Liver (tissue), 9 donors: Measurements from ENCODE around the gene SHC2. TPM values are rescaled to one million over a fixed set of nuclear protein-coding genes. Genes with fewer than 3 reads are reported as not detected.

Source experiments
- DNase-seq: peaks from one replicate; pipeline ENCODE4 v3.0.0-alpha.2; 2017; ENCODE audit warnings: low spot score
- H3K27ac ChIP-seq, 2 donors: one replicate each; pipeline ENCODE4 v1.7.0; 2013; ENCODE audit warnings: inconsistent platforms in 2 of 2, low read length in 2 of 2, control low read depth in 1 of 2, low read depth in 1 of 2, mild to moderate bottlenecking in 1 of 2
- H3K27me3 ChIP-seq, 4 donors: one replicate each; pipeline versions ENCODE4 v1.6.1 to v1.7.0; 2013; ENCODE audit warnings: low read length in 3 of 4, inconsistent platforms in 1 of 4, mild to moderate bottlenecking in 1 of 4, moderate library complexity in 1 of 4; ENCODE audit not compliant: control insufficient read depth in 4 of 4, insufficient read depth in 4 of 4
- H3K36me3 ChIP-seq, 4 donors: one replicate each; pipeline versions ENCODE4 v1.6.1 to v1.7.0; 2013; ENCODE audit warnings: low read length in 3 of 4, mild to moderate bottlenecking in 3 of 4, low read depth in 1 of 4, moderate library complexity in 1 of 4; ENCODE audit not compliant: control insufficient read depth in 4 of 4, insufficient read depth in 3 of 4
- H3K4me1 ChIP-seq, 4 donors: one replicate each; pipeline versions ENCODE4 v1.6.1 to v1.7.0; 2013; ENCODE audit warnings: low read length in 3 of 4, mild to moderate bottlenecking in 3 of 4, moderate library complexity in 1 of 4; ENCODE audit not compliant: control insufficient read depth in 4 of 4, insufficient read depth in 4 of 4
- H3K4me3 ChIP-seq, 3 donors: one replicate each; pipeline versions ENCODE4 v1.6.1 to v1.7.0; 2013; ENCODE audit warnings: low read length in 3 of 3, control low read depth in 1 of 3, low read depth in 1 of 3, mild to moderate bottlenecking in 1 of 3
- H3K9ac ChIP-seq, 2 donors: one replicate each; pipeline ENCODE4 v1.7.0; 2013; ENCODE audit warnings: low read length in 2 of 2, mild to moderate bottlenecking in 2 of 2, moderate library complexity in 2 of 2, control low read depth in 1 of 2, low read depth in 1 of 2
- H3K9me3 ChIP-seq, 4 donors: one replicate each; pipeline versions ENCODE4 v1.6.1 to v1.7.0; 2013; ENCODE audit warnings: low read length in 3 of 4; ENCODE audit not compliant: control insufficient read depth in 4 of 4
- ATF3 ChIP-seq: IDR thresholded peaks from 2 replicates; pipeline ENCODE4 v1.6.1; 2016; ENCODE audit warnings: antibody characterized with exemption
- CTCF ChIP-seq: fragments of 150-350 bp; IDR thresholded peaks from 2 replicates; pipeline ENCODE4 v1.5.1; 2017; ENCODE audit warnings: improper control_type of control experiment, low read depth, low read length; ENCODE audit not compliant: missing input control
- EGR1 ChIP-seq, 2 donors: IDR thresholded peaks; 2 replicates each; pipeline ENCODE4 v1.6.1; 2016 to 2018; ENCODE audit warnings: antibody characterized with exemption in 2 of 2, low read depth in 2 of 2
- FOXA1 ChIP-seq: IDR thresholded peaks from 2 replicates; pipeline ENCODE4 v1.6.1; 2016; ENCODE audit warnings: antibody characterized with exemption
- FOXA2 ChIP-seq: IDR thresholded peaks from 2 replicates; pipeline ENCODE4 v1.6.1; 2016; ENCODE audit warnings: antibody characterized with exemption
- HNF4A ChIP-seq, 2 donors: conservative IDR thresholded peaks; 2 replicates each; pipeline ENCODE4 v1.6.1; 2016; ENCODE audit warnings: antibody characterized with exemption in 2 of 2, mild to moderate bottlenecking in 2 of 2
- HNF4G ChIP-seq: IDR thresholded peaks from 2 replicates; pipeline ENCODE4 v1.6.1; 2016; ENCODE audit warnings: antibody characterized with exemption
- JUND ChIP-seq, 2 donors: IDR thresholded peaks; 2 replicates each; pipeline ENCODE4 v1.6.1; 2016; ENCODE audit warnings: antibody characterized with exemption in 2 of 2
- NR2F2 ChIP-seq: IDR thresholded peaks from 2 replicates; pipeline ENCODE4 v1.6.1; 2016; ENCODE audit warnings: antibody characterized with exemption
- RAD21 ChIP-seq, 2 donors: IDR thresholded peaks; 2 replicates each; pipeline ENCODE4 v1.6.1; 2016; ENCODE audit warnings: antibody characterized with exemption in 2 of 2, mild to moderate bottlenecking in 2 of 2
- REST ChIP-seq: IDR thresholded peaks from 2 replicates; pipeline ENCODE4 v1.6.1; 2016; ENCODE audit warnings: antibody characterized with exemption, mild to moderate bottlenecking
- SP1 ChIP-seq: IDR thresholded peaks from 2 replicates; pipeline ENCODE4 v1.6.1; 2018; ENCODE audit warnings: antibody characterized with exemption, mild to moderate bottlenecking
- TAF1 ChIP-seq: conservative IDR thresholded peaks from 2 replicates; pipeline ENCODE4 v1.6.1; 2016; ENCODE audit warnings: antibody characterized with exemption, mild to moderate bottlenecking
- YY1 ChIP-seq: IDR thresholded peaks from 2 replicates; pipeline ENCODE4 v1.6.1; 2016; ENCODE audit warnings: antibody characterized with exemption, mild to moderate bottlenecking
- ZBTB33 ChIP-seq: IDR thresholded peaks from 2 replicates; pipeline ENCODE4 v1.6.1; 2016; ENCODE audit warnings: antibody characterized with exemption
- WGBS: extraction: QIAGEN DNeasy Blood & Tissue Kit; methylation state at CpG from one replicate; pipeline ENCODE4 v1.1.7; 2013; 5-methylcytosine and 5-hydroxymethylcytosine counted together
- polyA plus RNA-seq, 2 donors: library from polyadenylated mRNA; stranded (reverse) in 1 of 2; unstranded in 1 of 2; fragments of 200-250 nt in 1 of 2; fragments of >200 nt in 1 of 2; fragmentation: Nextera tagmentation in 1 of 2; extraction: Ambion mirVana in 1 of 2; gene quantifications; one replicate each; pipeline versions ENCODE4 v1.2.1 to v1.2.3, GENCODE V29; 2013 to 2015
- total RNA-seq, 2 donors: library from RNA; depleted of rRNA; stranded (reverse); fragments of >200 nt; gene quantifications; one replicate each; pipeline ENCODE4 v1.2.3, GENCODE V29; 2014
- TF ChIP-seq, protein P1 (sequence below): IDR thresholded peaks from 2 replicates; pipeline ENCODE4 v1.6.1; 2016; ENCODE audit warnings: antibody characterized with exemption
- donor health status: healthy.
- donor health status: healthy.
- donor health status: healthy.
- donor health status: healthy.
- donor health status: healthy.

Gene SHC2
- total and polyA plus RNA-seq, 4 donors = 15.6 to 43.0 (median 23.0) TPM

DNA sequence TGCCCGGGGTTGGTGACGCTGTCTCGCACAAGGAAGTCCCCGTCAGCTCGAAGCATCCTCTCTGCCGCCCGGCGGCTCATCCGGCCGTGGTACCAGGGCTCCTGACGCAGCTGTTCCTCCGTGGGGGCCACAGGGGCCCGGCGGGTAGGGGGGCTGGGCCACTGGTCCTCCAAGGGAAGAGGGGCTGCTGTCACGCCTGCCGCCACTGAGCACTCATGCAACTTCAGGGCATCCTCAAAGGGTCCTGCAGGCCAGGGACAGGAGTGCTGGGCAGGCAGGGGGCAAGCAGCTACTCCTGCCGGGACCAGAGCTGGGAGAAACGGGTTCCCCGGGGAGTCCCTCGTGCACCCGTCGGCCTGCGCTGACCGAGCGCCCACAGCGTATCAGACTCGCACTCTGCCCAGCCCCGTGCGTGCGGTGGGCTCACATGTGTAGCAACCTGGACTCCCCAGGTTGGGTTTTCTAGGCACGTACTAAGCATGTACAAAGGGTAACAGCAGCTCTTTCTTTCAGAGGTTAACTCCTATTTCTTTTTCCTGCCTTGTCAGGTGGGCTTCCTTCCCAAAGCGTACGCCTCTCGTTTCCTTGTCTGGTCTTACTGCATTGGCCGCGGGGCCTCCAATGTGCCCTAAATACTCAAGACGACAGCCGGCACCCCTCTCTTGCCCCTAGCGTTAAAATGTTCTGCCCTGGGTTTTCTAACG is 38.5 kb downstream of the SHC2 start:
- no peaks in the 10 kb centered on the region for H3K27me3 ChIP-seq
- no peak for TF ChIP-seq CTCF
- no peak for TF ChIP-seq NR2F2
- TF ChIP-seq JUND (IDR thresholded peaks at IDR 0.05) = no peak
- no peak for TF ChIP-seq EGR1 (IDR thresholded peaks at IDR 0.05; ENCODE audit: low read depth in 2 of 2)
- TF ChIP-seq FOXA2 = no peak
- TF ChIP-seq YY1 = no peak
- no peak for TF ChIP-seq ATF3
- TF ChIP-seq RAD21 (IDR thresholded peaks at IDR 0.05) = no peak
- TF ChIP-seq ZBTB33 = no peak
- no peak for TF ChIP-seq FOXA1
- TF ChIP-seq, protein P1, sequence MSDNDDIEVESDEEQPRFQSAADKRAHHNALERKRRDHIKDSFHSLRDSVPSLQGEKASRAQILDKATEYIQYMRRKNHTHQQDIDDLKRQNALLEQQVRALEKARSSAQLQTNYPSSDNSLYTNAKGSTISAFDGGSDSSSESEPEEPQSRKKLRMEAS = no peak
- TF ChIP-seq REST = no peak
- no peak overlapping the region for H3K4me3 ChIP-seq
- H3K36me3 ChIP-seq = peaks cover 4 to 25% (median 8%) of the 10 kb centered on the region in 4 donors
- H3K9me3 ChIP-seq = no peaks in the 10 kb centered on the region
- no peak overlapping the region for H3K27ac ChIP-seq
- no peak for DNase-seq
- H3K4me1 ChIP-seq = no peaks in the 10 kb centered on the region
- no peak overlapping the region for H3K9ac ChIP-seq
- WGBS = 79% methylated on average over 40 of the region's 40 CpGs

DNA sequence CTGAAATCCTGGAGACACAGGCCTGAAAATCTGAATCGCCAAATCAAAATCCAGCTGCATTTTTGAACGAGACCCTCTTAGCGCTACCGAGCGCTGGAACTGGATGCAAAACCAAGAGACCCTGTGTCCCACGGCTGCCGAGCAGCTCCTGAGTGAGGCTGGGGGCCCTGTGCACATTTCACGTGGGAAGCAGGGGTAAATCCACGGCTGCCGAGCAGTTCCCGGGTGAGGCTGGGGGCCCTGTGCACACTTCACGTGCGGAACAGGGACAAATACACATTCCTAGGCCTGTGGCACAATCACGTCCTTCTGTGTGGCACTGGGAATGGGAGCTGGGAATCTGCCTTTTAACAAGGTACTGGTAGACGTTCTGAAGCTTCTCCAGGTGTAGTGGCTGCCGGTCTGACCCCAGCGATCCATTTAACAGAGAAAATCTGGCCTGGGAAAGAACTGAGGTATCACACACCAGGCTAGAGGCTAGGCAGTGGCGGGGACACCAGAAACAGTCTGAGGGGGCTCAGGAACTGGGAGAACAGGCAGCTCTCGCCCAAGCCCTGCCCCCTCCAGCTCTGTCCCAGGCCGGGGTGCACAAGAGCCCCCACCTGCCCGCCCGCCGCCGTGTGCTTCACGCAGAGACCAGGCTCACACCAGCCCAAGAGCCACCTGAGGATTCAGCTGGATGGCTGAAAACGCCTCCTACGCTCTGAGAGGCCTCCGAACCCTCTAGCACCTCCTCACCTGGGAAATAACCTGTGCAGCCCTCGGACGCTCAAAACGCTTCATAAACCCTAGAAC is 40.9 kb downstream of the SHC2 start:
- Histone ChIP-seq H3K27ac (no peak overlapping the region), H3K4me1 (no peaks in the 10 kb centered on the region), H3K9ac (no peak overlapping the region), H3K9me3 (no peaks in the 10 kb centered on the region), H3K4me3 (no peak overlapping the region), H3K27me3 (no peaks in the 10 kb centered on the region), H3K36me3 (peaks cover 4 to 36% (median 10%) of the 10 kb centered on the region in 4 donors)
- no peak for DNase-seq
- 89% methylated on average over 31 of the region's 31 CpGs for WGBS
- TF ChIP-seq TAF1 (no peak), CTCF (no peak), ZBTB33 (no peak), SP1 (no peak), YY1 (no peak), FOXA1 (no peak), NR2F2 (no peak), HNF4A (conservative IDR thresholded peaks at IDR 0.05) (no peak), HNF4G (no peak), RAD21 (IDR thresholded peaks at IDR 0.05) (no peak), EGR1 (IDR thresholded peaks at IDR 0.05; ENCODE audit: low read depth in 2 of 2) (no peak)
- TF ChIP-seq, protein P1 = no peak
